ENCODE results near the gene C20orf144.
"Not testable (repeated sequence)": the region's sequence is repeated elsewhere in the genome, so short reads cannot be mapped to it uniquely, and the experiment has no call there.

C20orf144 gene

DNA sequence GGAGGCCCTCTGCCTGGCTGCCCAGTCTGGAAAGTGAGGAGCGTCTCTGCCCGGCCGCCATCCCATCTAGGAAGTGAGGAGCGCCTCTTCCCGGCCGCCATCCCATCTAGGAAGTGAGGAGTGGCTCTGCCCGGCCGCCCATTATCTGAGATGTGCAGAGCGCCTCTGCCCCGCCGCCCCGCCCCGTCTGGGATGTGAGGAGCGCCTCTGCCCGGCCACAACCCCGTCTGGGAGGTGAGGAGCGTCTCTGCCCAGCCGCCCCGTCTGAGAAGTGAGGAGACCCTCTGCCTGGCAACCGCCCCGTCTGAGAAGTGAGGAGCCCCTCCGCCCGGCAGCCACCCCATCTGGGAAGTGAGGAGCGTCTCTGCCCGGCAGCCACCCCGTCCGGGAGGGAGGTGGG is 36.8 kb downstream of the C20orf144 start:
- not testable (repeated sequence) for DNase-seq

GRCh38 chr20:33700696-33701441 is 38.7 kb downstream of the C20orf144 start:
- DNase-seq: not testable (repeated sequence)

DNA sequence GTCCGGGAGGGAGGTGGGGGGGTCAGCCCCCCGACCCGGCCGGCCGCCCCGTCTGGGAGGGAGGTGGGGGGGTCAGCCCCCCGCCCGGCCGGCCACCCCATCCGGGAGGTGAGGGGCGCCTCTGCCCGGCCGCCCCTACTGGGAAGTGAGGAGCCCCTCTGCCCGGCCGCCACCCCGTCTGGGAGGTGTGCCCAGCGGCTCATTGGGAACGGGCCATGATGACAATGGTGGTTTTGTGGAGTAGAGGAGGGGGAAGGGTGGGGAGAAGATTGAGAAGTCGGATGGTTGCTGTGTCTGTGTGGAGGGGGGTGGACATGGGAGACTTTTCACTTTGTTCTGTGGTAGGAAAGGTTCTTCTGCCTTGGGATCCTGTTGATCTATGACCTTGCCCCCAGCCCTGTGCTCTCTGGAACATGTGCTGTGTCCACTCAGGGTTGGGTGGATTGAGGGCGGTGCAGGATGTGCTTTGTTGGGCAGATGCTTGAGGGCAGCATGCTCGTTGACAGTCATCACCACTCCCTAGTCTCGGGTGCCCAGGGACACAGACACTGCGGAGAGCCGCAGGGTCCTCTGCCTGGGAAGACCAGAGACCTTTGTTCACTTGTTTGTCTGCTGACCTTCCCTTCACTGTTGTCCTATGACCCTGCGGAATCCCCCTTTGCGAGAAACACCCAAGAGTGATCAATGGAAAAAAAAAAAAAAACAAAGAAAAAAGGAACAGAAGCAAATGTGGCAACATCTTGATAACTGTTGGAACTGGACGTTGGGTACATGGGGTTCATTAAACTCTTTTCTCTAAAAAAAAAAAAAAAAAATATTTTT is 39.7 kb downstream of the C20orf144 start:
- DNase-seq: no peak

DNA sequence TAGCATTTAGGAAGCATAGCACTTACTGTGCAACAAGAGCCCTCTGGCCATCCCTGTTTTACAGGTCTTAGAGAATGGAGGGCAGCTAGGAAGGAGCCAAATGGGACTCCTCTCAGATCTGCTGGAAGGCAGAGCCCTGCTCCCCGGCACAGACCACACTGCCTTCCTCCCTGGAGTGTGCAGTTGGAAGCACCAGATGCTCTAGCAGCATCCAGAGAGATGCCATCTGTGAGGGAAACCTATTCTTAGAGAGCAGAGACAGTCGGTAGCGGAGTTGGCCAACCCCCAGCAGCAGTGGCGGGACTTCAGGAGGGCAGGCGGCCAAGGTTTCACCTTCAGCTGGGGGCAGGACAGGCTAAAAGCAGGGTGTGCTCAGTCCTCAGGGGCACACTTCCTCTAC is 40.7 kb downstream of the C20orf144 start:
- DNase-seq: no peak

- DNase-seq: no peak
Measured at GRCh38 chr20:33703498-33704137, 41.5 kb downstream of the C20orf144 start.

DNA sequence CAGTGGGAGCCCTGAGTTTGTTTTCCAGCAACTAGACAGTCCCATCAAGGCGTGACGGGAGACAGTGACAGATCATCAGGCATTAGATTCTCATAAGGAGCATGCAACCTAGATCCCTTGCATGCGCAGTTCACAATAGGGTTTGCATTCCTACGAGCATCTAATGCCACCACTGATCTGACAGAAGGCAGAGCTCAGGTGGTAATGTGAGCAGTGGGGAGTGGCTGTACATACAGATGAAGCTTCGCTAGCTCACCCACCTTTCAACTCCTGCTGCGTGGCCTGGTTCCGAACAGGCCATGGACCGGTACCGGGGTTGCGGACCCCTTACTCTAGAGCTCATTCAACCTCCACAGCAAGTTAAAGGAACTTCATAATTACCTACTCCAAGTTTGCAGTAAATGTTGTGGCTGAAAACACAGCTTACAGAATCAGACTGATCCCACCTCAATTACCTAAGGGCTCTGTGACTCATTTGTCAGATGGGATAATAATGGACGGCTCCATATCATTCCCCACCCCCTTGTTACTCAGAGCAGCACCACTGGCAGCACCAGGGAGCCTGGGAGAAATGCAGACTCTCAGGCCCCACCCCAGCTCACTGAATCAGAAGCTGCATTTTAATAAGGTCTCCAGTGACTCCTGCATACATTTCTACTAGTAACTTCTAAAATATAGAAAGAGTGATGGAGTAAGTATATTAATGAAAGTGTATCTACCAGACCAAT is 42.2 kb downstream of the C20orf144 start:
- DNase-seq: no peak

DNA sequence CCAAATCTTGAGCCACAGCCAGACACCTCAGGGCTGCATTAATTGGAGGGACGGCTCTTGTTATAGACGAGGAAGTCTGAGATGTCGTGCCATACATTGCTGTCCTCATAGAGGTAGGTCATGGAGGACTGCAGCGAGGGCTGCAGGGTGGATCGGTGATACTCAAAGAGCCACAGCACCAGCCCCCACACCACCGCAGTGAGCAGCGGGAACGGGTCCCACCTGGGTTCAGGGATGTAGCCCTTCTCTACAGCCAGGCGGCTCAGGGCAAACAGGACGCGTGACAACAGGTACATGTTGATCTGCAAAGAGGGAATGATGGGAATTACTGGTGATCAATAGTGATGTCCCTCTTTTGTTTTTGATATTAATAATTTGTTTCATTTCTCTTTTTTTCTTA is 45.5 kb downstream of the C20orf144 start:
- DNase-seq: no peak

DNA sequence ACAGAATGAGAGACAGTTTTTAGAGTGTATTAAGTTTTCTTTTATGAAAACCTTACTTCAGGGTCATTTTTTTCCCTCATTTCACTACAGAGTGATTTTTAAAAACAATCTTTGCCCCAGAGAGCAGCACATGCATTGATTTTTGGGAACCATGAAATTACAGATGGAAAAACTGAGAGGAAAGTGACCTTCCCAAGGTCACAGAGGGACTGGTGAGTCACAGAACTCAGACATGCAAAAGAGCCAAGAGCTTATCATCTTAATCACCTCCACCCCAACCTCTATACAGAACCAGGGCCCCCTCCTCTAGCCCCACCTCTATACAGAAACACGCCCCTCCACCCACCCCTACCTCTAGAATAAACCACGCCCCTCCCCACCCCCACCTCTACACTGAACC is 47.3 kb downstream of the C20orf144 start:
- no peak for DNase-seq

GRCh38 chr20:33709905-33710541 is 47.9 kb downstream of the C20orf144 start:
- no peak for DNase-seq

- DNase-seq: no peak
Measured at GRCh38 chr20:33710681-33711445, 48.7 kb downstream of the C20orf144 start.

DNA sequence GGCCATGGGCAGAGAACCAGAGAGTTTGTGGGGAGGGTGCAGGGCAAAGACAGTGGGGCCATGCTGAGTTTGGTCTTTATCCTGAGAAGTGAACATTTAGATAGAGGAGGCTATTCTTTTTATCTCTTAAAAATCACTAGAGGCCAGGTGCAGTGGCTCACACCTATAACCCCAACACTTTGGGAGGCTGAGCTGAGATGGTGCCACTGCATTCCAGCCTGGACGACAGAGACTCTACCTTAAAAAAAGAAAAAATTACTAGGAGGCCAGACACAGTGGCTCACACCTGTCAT is 49.3 kb downstream of the C20orf144 start:
- DNase-seq: no peak

Data from NCI-H1436 treated with DMSO at 0.1 percent for 48 hours (cell line).